Peyer's patch (tissue), 4 donors: ENCODE measurements around the gene SYN1.

Experiments used
- CTCF ChIP-seq, 6 experiments: fragments of 450-650 bp in 4 of 6; fragments of 200-600 bp in 2 of 6; sonication (generic) in 1 of 6; IDR thresholded peaks; one replicate each; pipeline ENCODE4 v1.5.1; 2017 to 2019; ENCODE audit warnings: antibody characterized with exemption in 6 of 6, mild to moderate bottlenecking in 3 of 6, moderate library complexity in 1 of 6
- POLR2A ChIP-seq, 2 donors: fragments of 450-650 bp; IDR thresholded peaks; one replicate each; pipeline ENCODE4 v1.5.1; 2017; ENCODE audit warnings: antibody characterized with exemption in 2 of 2, mild to moderate bottlenecking in 2 of 2, moderate library complexity in 2 of 2

- TF ChIP-seq POLR2A (IDR thresholded peaks at IDR 0.05) (no peak), CTCF (IDR thresholded peaks at IDR 0.05) (no peak)
Observed at GRCh38 chrX:47571896-47572295, 47.8 kb downstream of the SYN1 start.
